GM12878 (cell line): ENCODE data around the gene PRKAR2B.

Experiments used
- CTCF ChIP-seq, 3 experiments: IDR thresholded peaks in 2 of 3; conservative IDR thresholded peaks in 1 of 3; 2 replicates each; pipeline ENCODE4 v1.5.1; 2011; ENCODE audit warnings: low read depth in 3 of 3, low read length in 3 of 3, mild to moderate bottlenecking in 3 of 3, control low read depth in 2 of 3, moderate library complexity in 2 of 3, inconsistent platforms in 1 of 3, mixed read lengths in 1 of 3; ENCODE audit not compliant: control insufficient read depth in 2 of 3, insufficient read depth in 1 of 3; ENCODE audit errors: extremely low read depth in 1 of 3
- SMAD5 ChIP-seq: IDR thresholded peaks from 2 replicates; pipeline ENCODE4 v1.6.1; 2016; ENCODE audit warnings: antibody characterized with exemption, low read depth
- USF1 ChIP-seq: IDR thresholded peaks from 2 replicates; pipeline ENCODE4 v1.6.1; 2011; ENCODE audit warnings: borderline replicate concordance, low read depth, mild to moderate bottlenecking, moderate library complexity, mixed read lengths, low read length; ENCODE audit not compliant: insufficient read depth; ENCODE audit errors: extremely low read length

DNA sequence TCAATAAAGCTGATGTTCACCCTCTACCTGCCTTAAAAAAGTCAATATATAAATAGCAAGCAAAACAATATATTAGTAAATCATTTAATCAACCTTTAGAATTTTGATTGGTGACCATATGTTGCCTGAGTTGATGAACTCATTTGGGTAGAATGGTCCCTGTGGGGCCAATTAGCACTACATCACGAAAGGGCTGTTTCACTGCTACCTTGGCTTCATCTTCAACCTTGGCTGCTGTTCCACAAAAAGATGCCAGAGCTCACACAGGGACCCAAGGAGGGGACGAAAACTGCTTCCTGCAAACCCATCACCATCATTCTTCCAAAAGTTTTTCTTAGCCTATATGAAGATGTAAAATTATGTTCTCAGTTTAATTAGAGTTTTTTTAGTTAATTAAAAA is 88.9 kb downstream of the PRKAR2B start:
- TF ChIP-seq CTCF (IDR thresholded peaks at IDR 0.05 in 2 of 3, conservative IDR thresholded peaks at IDR 0.05 in 1 of 3; ENCODE audit: control insufficient read depth in 2 of 3, extremely low read depth in 1 of 3, insufficient read depth in 1 of 3, low read depth in 3 of 3, low read length in 3 of 3) = no peak
- no peak for TF ChIP-seq USF1
- TF ChIP-seq SMAD5 = no peak
